DND-41 (cell line): Measurements from ENCODE around the gene SLCO4A1.

Experiments
- ATAC-seq: fragments of 200-7000 bp; cut with Tn5 transposase; 3 replicates; pipeline ENCODE4 v1.9.1; 2021; ENCODE audit warnings: low read depth; ENCODE audit not compliant: insufficient read depth
- DNase-seq: peaks from one replicate; pipeline ENCODE4 v3.0.0-alpha.2; 2020
- H2AFZ ChIP-seq: 2 replicates; pipeline ENCODE4 v1.6.0; 2012; ENCODE audit warnings: low read depth, low read length
- H3K27ac ChIP-seq: 2 replicates; pipeline ENCODE4 v1.5.1; 2012; ENCODE audit warnings: low read length, inconsistent platforms
- H3K27me3 ChIP-seq: fragments of 200-600 bp; sonication (generic); 2 replicates; pipeline ENCODE4 v1.6.0; 2012; ENCODE audit warnings: low read length, mild to moderate bottlenecking, inconsistent platforms; ENCODE audit not compliant: insufficient read depth, poor library complexity
- H3K36me3 ChIP-seq: 2 replicates; pipeline ENCODE4 v1.5.1; 2012; ENCODE audit warnings: low read length, inconsistent platforms; ENCODE audit not compliant: insufficient read depth
- H3K4me1 ChIP-seq: 2 replicates; pipeline ENCODE4 v1.5.1; 2012; ENCODE audit warnings: mild to moderate bottlenecking, low read length; ENCODE audit not compliant: insufficient read depth
- H3K4me2 ChIP-seq: 2 replicates; pipeline ENCODE4 v1.6.0; 2012; ENCODE audit warnings: mild to moderate bottlenecking, moderate library complexity, low read length, inconsistent platforms; ENCODE audit not compliant: insufficient read depth
- H3K4me3 ChIP-seq, 2 experiments: fragments of 200-600 bp in 1 of 2; shearing (Covaris generic) in 1 of 2; 2 replicates each; pipeline ENCODE4 v1.5.1; 2012 to 2016; ENCODE audit warnings: inconsistent platforms in 2 of 2, low read length in 2 of 2, mild to moderate bottlenecking in 2 of 2, low read depth in 1 of 2, moderate library complexity in 1 of 2
- H3K79me2 ChIP-seq: 2 replicates; pipeline ENCODE4 v1.6.0; 2012; ENCODE audit warnings: low read length, inconsistent platforms; ENCODE audit not compliant: insufficient read depth
- H3K9ac ChIP-seq: 2 replicates; pipeline ENCODE4 v1.6.0; 2012; ENCODE audit warnings: low read depth, mild to moderate bottlenecking, inconsistent platforms, low read length, moderate library complexity
- H3K9me3 ChIP-seq: 2 replicates; pipeline ENCODE4 v1.5.1; 2012; ENCODE audit warnings: low read length, moderate library complexity, mild to moderate bottlenecking, inconsistent platforms; ENCODE audit not compliant: insufficient read depth, severe bottlenecking
- H4K20me1 ChIP-seq: 2 replicates; pipeline ENCODE4 v1.6.0; 2012; ENCODE audit warnings: low read length; ENCODE audit not compliant: insufficient read depth
- EZH2 ChIP-seq: IDR thresholded peaks from 3 replicates; pipeline ENCODE4 v1.6.1; 2012; ENCODE audit warnings: borderline replicate concordance, low read depth, mild to moderate bottlenecking, moderate library complexity, low read length, inconsistent platforms; ENCODE audit not compliant: severe bottlenecking
- TF ChIP-seq, protein P1 (sequence below): IDR thresholded peaks from 2 replicates; pipeline ENCODE4 v1.5.1; 2012; ENCODE audit warnings: borderline replicate concordance, low read length, moderate library complexity, mild to moderate bottlenecking; ENCODE audit not compliant: poor library complexity, severe bottlenecking; ENCODE audit errors: extremely low read depth

Gene SLCO4A1

GRCh38 chr20:62657956-62658355 lies 15.7 kb downstream of the SLCO4A1 start:
- H3K4me3 ChIP-seq: no peak overlapping the region
- no peaks in the 10 kb centered on the region for H3K4me1 ChIP-seq
- peaks cover 28% of the 10 kb centered on the region for H3K79me2 ChIP-seq
- H3K36me3 ChIP-seq: peaks cover 60% of the 10 kb centered on the region
- H4K20me1 ChIP-seq: peaks cover 81% of the 10 kb centered on the region
- ATAC-seq: no peak
- no peak overlapping the region for H3K4me2 ChIP-seq
- H2AFZ ChIP-seq: no peak overlapping the region
- no peaks in the 10 kb centered on the region for H3K9me3 ChIP-seq
- H3K27ac ChIP-seq: no peak overlapping the region
- TF ChIP-seq EZH2: no peak
- TF ChIP-seq, protein P1, sequence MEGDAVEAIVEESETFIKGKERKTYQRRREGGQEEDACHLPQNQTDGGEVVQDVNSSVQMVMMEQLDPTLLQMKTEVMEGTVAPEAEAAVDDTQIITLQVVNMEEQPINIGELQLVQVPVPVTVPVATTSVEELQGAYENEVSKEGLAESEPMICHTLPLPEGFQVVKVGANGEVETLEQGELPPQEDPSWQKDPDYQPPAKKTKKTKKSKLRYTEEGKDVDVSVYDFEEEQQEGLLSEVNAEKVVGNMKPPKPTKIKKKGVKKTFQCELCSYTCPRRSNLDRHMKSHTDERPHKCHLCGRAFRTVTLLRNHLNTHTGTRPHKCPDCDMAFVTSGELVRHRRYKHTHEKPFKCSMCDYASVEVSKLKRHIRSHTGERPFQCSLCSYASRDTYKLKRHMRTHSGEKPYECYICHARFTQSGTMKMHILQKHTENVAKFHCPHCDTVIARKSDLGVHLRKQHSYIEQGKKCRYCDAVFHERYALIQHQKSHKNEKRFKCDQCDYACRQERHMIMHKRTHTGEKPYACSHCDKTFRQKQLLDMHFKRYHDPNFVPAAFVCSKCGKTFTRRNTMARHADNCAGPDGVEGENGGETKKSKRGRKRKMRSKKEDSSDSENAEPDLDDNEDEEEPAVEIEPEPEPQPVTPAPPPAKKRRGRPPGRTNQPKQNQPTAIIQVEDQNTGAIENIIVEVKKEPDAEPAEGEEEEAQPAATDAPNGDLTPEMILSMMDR: no peak
- no peak overlapping the region for H3K9ac ChIP-seq
- no peak for DNase-seq
- H3K27me3 ChIP-seq: no peaks in the 10 kb centered on the region

- Histone ChIP-seq H3K4me3 (no peak overlapping the region), H3K36me3 (peaks cover 67% of the 10 kb centered on the region), H2AFZ (no peak overlapping the region), H3K27ac (no peak overlapping the region), H3K4me1 (no peaks in the 10 kb centered on the region), H3K79me2 (peaks cover 21% of the 10 kb centered on the region), H3K27me3 (no peaks in the 10 kb centered on the region), H3K9ac (no peak overlapping the region), H3K4me2 (no peak overlapping the region), H3K9me3 (no peaks in the 10 kb centered on the region), H4K20me1 (peaks cover 81% of the 10 kb centered on the region)
- DNase-seq: no peak
- ATAC-seq: no peak
- TF ChIP-seq EZH2: no peak
- TF ChIP-seq, protein P1: no peak
Measured at GRCh38 chr20:62658593-62659178, 16.4 kb downstream of the SLCO4A1 start.

GRCh38 chr20:62659488-62660239 lies 17.4 kb downstream of the SLCO4A1 start:
- Histone ChIP-seq H3K4me3 (no peak overlapping the region), H3K9me3 (no peaks in the 10 kb centered on the region), H3K79me2 (peaks cover 14% of the 10 kb centered on the region), H3K9ac (no peak overlapping the region), H4K20me1 (peaks cover 77% of the 10 kb centered on the region), H2AFZ (no peak overlapping the region), H3K4me2 (no peak overlapping the region), H3K27me3 (no peaks in the 10 kb centered on the region), H3K36me3 (peaks cover 69% of the 10 kb centered on the region), H3K27ac (no peak overlapping the region), H3K4me1 (no peaks in the 10 kb centered on the region)
- no peak for ATAC-seq
- TF ChIP-seq EZH2: no peak
- TF ChIP-seq, protein P1: no peak
- no peak for DNase-seq
